ENCODE results near the gene MEIOB. TPM values are rescaled to one million over a fixed set of nuclear protein-coding genes. Genes with fewer than 3 reads are reported as not detected.

MEIOB gene
- total RNA-seq, 1 donor, result not detected

GRCh38 chr16:1788095-1788707, 83.8 kb downstream of the MEIOB start:
- peaks cover 16% of the 10 kb centered on the region for H3K36me3 ChIP-seq (ENCODE audit: insufficient read depth, low read length)
- peaks cover 26% of the 10 kb centered on the region for H4K20me1 ChIP-seq (ENCODE audit: insufficient read depth, low read length)
- H3K27ac ChIP-seq (ENCODE audit: low read depth, low read length), result no peak overlapping the region
- peaks cover 9% of the 10 kb centered on the region for H3K4me1 ChIP-seq (ENCODE audit: insufficient read depth, low read length)
- H3K4me3 ChIP-seq (ENCODE audit: insufficient read depth, low read length), result no peak overlapping the region
- no peaks in the 10 kb centered on the region for H3K27me3 ChIP-seq (ENCODE audit: insufficient read depth, low read length)
- no peaks in the 10 kb centered on the region for H3K9me3 ChIP-seq (ENCODE audit: low read depth, low read length)
- no peak overlapping the region for H3K4me2 ChIP-seq (ENCODE audit: insufficient read depth, low read length)
- peaks cover 46% of the 10 kb centered on the region for H3K79me2 ChIP-seq (ENCODE audit: insufficient read depth, low read length)
- H2AFZ ChIP-seq (ENCODE audit: low read length), result no peak overlapping the region
- no peak for TF ChIP-seq CTCF (IDR thresholded peaks at IDR 0.05; ENCODE audit: extremely low read depth, low read depth, low read length)
- DNase-seq (ENCODE audit: insufficient read length, low spot score, missing footprints), result peak; percentile 65

- no peak overlapping the region for H3K4me2 ChIP-seq (ENCODE audit: insufficient read depth, low read length)
- H3K36me3 ChIP-seq (ENCODE audit: insufficient read depth, low read length), result peaks cover 16% of the 10 kb centered on the region
- H3K9me3 ChIP-seq (ENCODE audit: low read depth, low read length), result no peaks in the 10 kb centered on the region
- H2AFZ ChIP-seq (ENCODE audit: low read length), result no peak overlapping the region
- peak; percentile 67 for DNase-seq (ENCODE audit: insufficient read length, low spot score, missing footprints)
- peaks cover 47% of the 10 kb centered on the region for H3K79me2 ChIP-seq (ENCODE audit: insufficient read depth, low read length)
- H3K4me3 ChIP-seq (ENCODE audit: insufficient read depth, low read length), result no peak overlapping the region
- TF ChIP-seq CTCF (IDR thresholded peaks at IDR 0.05; ENCODE audit: extremely low read depth, low read depth, low read length), result no peak
- H3K4me1 ChIP-seq (ENCODE audit: insufficient read depth, low read length), result peaks cover 9% of the 10 kb centered on the region
- peaks cover 26% of the 10 kb centered on the region for H4K20me1 ChIP-seq (ENCODE audit: insufficient read depth, low read length)
- H3K27me3 ChIP-seq (ENCODE audit: insufficient read depth, low read length), result no peaks in the 10 kb centered on the region
- H3K27ac ChIP-seq (ENCODE audit: low read depth, low read length), result no peak overlapping the region
These were observed 84.5 kb downstream of the MEIOB start for GRCh38 chr16:1787322-1788094.

GRCh38 chr16:1787056-1787321, 85.0 kb downstream of the MEIOB start:
- Histone ChIP-seq H3K4me3 (ENCODE audit: insufficient read depth, low read length) (no peak overlapping the region), H3K27ac (ENCODE audit: low read depth, low read length) (no peak overlapping the region), H3K36me3 (ENCODE audit: insufficient read depth, low read length) (peaks cover 16% of the 10 kb centered on the region), H4K20me1 (ENCODE audit: insufficient read depth, low read length) (peaks cover 26% of the 10 kb centered on the region), H3K4me1 (ENCODE audit: insufficient read depth, low read length) (peaks cover 9% of the 10 kb centered on the region), H2AFZ (ENCODE audit: low read length) (no peak overlapping the region), H3K4me2 (ENCODE audit: insufficient read depth, low read length) (no peak overlapping the region), H3K9me3 (ENCODE audit: low read depth, low read length) (no peaks in the 10 kb centered on the region), H3K79me2 (ENCODE audit: insufficient read depth, low read length) (peaks cover 47% of the 10 kb centered on the region), H3K27me3 (ENCODE audit: insufficient read depth, low read length) (no peaks in the 10 kb centered on the region)
- DNase-seq (ENCODE audit: insufficient read length, low spot score, missing footprints), result peak; percentile 63
- no peak for TF ChIP-seq CTCF (IDR thresholded peaks at IDR 0.05; ENCODE audit: extremely low read depth, low read depth, low read length)

- Histone ChIP-seq H3K27ac (ENCODE audit: low read depth, low read length) (no peak overlapping the region), H4K20me1 (ENCODE audit: insufficient read depth, low read length) (peaks cover 29% of the 10 kb centered on the region), H3K4me1 (ENCODE audit: insufficient read depth, low read length) (peaks cover 11% of the 10 kb centered on the region), H3K4me2 (ENCODE audit: insufficient read depth, low read length) (no peak overlapping the region), H3K9me3 (ENCODE audit: low read depth, low read length) (no peaks in the 10 kb centered on the region), H3K4me3 (ENCODE audit: insufficient read depth, low read length) (no peak overlapping the region), H3K36me3 (ENCODE audit: insufficient read depth, low read length) (peaks cover 16% of the 10 kb centered on the region), H2AFZ (ENCODE audit: low read length) (no peak overlapping the region), H3K27me3 (ENCODE audit: insufficient read depth, low read length) (no peaks in the 10 kb centered on the region), H3K79me2 (ENCODE audit: insufficient read depth, low read length) (peaks cover 47% of the 10 kb centered on the region)
- DNase-seq (ENCODE audit: insufficient read length, low spot score, missing footprints), result peak; percentile 69
- TF ChIP-seq CTCF (IDR thresholded peaks at IDR 0.05; ENCODE audit: extremely low read depth, low read depth, low read length), result no peak
These were observed 85.5 kb downstream of the MEIOB start for GRCh38 chr16:1786242-1787055.
